GM19468 (cell line): ENCODE results near the gene SLF2.
A peak's percentile ranks its signal among the peaks of the same experiment; 100 is the strongest.

Experiments
- ATAC-seq: cut with Tn5 transposase; IDR thresholded peaks from one replicate; pipeline ENCODE4 v1.9.1; 2021; ENCODE audit warnings: mild to moderate bottlenecking, moderate library complexity, moderate number of reproducible peaks; ENCODE audit not compliant: unreplicated experiment; ENCODE audit errors: extremely low read depth

The SLF2 gene, protein sequence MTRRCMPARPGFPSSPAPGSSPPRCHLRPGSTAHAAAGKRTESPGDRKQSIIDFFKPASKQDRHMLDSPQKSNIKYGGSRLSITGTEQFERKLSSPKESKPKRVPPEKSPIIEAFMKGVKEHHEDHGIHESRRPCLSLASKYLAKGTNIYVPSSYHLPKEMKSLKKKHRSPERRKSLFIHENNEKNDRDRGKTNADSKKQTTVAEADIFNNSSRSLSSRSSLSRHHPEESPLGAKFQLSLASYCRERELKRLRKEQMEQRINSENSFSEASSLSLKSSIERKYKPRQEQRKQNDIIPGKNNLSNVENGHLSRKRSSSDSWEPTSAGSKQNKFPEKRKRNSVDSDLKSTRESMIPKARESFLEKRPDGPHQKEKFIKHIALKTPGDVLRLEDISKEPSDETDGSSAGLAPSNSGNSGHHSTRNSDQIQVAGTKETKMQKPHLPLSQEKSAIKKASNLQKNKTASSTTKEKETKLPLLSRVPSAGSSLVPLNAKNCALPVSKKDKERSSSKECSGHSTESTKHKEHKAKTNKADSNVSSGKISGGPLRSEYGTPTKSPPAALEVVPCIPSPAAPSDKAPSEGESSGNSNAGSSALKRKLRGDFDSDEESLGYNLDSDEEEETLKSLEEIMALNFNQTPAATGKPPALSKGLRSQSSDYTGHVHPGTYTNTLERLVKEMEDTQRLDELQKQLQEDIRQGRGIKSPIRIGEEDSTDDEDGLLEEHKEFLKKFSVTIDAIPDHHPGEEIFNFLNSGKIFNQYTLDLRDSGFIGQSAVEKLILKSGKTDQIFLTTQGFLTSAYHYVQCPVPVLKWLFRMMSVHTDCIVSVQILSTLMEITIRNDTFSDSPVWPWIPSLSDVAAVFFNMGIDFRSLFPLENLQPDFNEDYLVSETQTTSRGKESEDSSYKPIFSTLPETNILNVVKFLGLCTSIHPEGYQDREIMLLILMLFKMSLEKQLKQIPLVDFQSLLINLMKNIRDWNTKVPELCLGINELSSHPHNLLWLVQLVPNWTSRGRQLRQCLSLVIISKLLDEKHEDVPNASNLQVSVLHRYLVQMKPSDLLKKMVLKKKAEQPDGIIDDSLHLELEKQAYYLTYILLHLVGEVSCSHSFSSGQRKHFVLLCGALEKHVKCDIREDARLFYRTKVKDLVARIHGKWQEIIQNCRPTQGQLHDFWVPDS

DNA sequence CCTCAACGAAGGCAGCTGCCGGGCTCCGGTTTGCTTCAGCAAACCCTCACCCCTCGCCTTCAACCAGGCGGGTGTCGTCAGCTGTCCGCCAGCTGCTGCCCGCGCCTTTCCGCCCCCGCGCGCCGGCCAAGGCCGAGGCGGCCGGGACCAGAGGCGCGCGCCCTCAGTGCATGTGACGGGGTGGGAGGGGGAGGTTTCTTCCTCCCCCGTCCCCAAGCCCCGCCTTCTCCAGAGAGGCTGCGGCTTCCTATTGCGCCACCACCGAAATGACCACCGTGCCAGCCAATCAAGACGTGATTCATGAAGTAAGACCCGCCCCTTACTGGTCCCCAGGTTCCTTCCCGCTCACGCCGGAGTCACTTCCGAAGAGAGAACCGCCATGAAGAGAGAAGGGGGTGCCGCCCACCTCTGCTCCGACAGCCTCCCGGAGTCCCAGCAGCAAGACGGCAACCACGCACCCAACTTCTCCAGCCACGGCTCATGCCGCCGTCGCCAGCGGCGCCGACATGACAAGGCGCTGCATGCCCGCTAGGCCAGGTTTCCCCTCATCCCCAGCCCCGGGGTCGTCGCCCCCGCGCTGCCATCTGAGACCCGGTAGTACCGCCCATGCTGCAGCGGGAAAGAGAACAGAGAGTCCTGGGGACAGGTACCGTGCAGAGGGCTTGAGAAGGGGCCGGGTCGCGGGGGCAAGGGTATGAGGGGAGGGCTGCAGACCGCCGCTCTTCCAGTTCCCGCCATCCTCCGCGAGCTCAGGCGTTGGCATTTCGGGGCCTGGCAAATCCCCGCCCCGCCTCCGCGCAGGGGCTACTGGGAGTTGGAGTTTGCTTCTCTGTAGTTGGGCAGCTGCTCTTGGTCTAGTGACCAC, at the start of gene SLF2:
Gene SLF2 (plus strand): TSS at position 359 of the 865 bp plus-strand sequence. CDS start 148 bp downstream, at position 507.
- peak; percentile 90 for ATAC-seq

DNA sequence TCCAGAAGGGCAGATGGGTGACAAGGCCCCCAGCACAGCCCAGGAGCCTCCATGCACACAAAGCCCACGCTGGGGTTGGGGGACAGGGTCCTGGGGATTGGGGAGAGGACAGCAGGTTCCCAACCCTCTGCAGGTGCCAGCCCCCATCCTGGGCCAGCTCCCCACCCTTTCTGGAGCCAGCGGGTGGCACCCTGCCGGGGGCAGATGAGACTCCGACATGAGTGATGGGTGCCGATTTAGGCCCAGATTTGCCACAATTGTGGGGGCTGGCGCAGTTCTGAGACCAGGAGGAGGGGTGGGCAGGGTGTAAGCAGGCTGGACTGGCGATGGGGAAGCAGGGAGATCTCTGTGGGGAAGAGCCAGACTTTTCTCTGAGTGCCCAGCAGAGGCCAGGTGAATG, 49.3 kb upstream of the SLF2 start:
- ATAC-seq: no peak

DNA sequence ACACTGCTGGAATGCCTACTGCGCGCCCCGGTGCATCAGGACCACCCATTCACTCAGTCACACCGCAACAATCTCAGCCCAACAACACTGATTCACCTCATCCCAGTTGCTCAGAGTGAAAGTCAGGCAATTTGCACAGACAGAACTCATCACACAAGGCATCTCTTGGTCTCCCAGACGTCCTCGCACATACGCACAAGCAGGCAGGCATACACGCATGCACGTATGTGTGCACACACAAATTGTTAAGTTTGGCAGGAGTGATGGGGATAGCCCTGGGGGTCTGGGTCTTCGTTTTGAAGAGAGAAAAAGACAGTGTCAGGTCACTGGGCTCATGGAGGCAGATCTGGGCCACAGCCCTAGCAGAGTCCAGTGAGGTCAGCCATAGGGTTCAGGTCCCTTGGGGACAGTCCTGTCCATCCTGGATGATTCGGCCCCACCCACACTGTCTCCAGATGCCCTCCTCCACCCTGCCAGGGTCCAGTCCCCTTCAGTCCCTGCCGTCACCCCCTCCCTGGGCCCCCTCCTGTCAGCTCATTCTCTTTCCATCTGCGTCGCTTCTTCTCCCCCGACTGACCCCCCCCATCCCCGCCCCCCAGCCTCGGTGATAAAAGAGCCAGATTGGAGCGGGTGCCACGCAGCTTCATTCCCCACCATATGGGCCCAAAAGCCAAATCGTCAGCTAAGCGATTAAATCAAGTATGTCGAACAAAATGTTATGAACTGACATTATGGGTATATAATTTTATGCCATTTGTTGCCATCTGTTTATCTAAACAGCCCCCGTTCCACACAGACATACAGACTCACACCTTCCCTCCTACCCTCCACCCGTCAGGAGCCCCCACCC, 48.5 kb upstream of the SLF2 start:
- no peak for ATAC-seq

DNA sequence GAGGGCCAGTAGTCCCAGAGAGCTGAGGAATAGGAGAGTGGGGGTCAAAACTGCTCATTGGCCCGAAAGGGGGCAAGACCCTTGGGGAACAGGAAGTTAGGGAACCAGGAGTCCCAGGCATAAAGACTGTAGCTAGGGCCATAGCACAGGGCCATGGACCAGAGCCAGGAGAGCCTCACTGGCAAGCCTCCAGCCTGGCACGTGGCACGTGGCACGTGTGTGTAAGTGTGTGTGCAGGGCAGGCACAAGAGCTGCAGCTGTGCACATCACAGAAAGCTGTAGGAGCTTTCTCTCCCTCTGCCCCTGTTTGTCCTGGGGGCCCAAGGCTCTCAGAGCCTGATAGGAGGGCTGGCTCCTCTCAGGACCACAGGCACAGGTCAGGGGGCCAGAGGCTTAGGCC, 47.8 kb upstream of the SLF2 start:
- ATAC-seq: no peak

DNA sequence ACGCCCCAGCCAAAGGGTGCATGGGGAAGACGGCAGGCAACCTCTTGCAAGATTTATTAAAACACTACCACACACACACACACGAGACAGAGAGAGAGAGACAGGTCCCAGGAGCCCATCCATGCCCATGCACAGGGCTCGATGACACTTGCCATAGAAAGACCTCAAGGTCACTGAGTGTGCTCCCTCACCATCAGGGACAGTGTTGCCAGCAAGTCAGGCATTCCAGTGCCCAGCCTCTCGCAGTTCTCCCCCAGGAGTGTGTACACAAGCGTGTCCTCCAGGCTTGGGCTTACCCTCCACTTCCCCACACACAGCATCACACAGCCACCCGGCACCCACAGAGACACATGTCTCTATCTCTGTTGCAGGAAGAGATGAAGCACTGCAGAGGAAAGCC, 46.8 kb upstream of the SLF2 start:
- ATAC-seq: no peak

DNA sequence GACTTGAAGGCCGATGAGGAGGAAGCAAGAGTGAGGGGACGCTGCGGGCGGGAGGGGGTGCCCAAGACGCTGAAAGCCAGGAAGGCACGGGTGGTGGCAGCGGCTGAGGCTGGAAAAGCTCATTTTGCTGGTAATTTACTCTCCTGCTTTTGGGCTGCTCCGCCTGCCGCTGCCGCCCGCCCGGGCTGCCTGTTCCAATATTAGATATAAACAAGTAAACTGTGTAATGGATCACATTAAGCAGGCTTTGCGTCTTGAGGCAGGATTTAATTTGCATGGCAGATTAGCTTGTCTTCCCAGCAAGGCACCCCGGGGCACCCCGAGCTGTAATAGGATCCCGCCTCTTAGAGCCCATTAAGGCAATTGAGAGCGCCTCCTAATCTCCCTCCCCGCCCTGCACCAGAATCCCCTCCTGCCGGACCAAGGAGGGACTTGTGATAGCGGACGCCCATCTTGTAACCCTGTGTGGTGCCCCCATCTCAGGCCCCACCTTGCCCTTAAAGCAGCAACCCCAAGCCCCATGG, 46.1 kb upstream of the SLF2 start:
- ATAC-seq: no peak

DNA sequence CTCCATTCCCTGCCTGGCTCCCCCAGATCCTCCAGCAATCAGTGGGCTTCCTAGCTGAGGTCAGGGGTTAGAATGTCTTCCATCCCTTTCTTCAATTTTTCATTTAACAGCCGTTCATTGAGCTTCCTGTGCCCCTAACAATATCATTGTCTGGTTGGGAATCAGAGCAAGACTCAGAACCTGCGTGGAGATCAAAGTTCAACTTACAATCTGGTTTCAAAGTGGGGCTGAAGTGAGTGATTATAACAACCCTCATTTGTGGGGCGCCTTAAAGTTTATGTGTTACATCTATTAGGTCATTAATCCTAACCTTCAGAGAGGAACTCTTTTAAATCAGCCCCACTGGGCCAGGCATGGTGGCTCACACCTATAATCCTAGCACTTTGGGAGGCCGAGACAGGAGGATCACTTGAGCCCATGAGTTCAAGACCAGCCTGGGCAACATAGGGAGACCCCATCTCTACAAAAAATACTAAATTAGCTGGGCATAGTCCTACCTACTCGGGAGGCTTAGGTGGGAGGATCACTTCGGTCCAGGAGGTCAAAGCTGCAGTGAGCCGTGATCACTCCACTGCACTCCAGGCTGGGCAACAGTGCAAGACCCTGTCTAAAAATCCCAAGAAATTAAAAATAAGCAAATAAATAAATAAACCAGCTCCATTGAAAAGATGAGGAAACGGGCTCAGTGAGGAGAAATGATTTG, 45.4 kb upstream of the SLF2 start:
- ATAC-seq: no peak

DNA sequence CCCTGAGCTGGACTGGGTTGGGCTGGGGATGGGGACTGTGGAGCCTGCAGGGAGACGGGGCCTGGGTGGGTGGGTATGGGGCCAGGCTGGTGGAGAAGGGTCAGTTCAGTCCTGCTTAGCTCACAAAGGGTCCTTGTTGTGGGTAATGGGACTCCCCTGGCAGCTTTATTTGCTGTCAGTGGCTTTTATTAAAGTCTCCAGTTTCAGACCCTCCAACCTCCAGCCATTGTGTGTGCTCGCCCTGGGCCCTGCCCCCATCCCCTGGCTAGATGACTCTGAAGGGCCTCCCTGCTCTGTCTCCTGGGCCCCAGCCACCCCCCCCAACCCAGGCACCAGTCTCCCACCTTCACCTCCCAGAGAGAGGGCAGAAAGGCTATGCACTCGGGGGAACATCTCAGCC, 44.4 kb upstream of the SLF2 start:
- ATAC-seq: no peak

DNA sequence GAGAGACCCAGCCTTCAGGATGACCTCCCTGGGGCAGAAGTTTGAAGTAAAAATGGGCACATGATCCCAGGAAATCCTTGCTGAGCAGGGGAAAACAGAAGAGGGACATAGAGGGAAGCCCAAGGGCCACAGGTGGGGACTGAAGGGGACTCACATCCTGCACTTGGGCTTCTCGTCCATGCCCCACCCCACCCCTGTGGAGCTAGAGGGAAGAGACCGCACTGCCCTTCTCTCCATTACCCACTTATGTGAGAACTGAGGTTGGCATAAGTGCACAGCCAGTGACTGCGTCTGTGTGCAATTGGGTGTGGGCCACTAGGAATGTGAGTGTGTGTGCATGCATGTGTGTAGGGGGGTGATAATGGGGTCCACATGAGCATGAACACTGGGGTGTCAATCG, 43.4 kb upstream of the SLF2 start:
- no peak for ATAC-seq

DNA sequence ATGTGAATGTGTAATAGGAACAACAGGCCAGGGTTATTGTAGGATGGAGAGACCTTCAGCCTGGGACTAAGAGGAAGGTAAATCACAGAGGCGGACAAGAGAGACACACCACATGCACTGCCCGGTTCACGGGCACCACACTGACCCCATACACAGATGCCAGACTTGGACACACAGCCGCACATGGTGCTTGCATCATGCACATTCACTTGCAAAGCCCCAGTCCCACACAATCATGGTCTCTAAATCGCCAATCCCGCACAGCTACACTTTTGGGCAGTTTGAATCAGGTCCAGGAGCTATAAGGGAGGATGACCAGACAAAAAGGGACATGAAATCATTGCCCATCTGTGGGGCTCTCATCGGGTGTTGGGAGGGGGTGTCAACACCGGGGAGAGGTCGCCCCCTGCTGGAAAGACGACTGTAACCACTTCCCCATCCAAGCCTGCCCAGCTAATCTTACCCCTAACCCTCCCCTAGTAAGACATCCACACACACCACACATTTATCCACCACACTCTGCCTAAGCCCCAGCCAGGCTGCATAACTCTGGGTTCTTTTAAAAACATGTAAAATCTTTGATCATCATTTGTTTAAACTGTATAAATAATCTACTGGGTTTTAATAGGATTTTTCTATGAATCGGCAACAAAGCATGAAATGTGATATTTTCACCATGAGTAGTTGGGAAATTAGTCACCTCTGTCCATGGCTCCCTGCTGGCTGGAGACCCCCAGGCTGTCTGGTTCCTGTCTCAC, 40.5 kb upstream of the SLF2 start:
- no peak for ATAC-seq

DNA sequence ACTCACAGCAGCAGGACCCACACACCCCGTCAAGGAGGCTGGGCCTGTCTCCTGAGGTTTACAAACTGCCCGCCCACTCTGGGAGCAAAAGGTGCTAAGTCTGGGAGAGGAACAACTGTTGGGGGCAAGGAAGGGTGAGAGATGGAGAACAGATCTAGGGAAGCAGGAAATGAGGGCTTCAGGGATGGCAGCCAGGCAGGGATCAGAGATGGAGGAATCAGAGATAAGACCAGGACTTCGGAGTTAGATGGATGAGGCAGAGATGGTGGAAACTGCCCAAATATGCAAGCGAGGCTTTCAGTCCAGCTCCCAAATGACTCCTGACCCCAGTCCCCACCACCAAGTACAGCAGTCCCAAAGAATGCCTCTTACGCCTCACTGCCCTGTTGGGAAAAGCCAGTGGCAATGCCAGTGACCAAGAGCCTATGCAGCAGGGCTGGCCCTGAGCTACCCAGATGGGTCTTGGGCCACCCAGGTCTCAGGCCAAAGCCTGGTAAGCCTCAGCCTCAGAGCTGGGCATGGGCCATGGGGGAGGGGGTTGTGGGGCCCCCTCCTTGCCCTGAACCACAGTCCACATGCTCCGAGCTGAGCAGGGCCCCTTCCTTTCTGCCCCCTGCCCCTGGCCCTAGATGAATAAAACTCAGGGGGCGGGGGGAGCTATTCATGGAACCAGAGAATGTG, 39.5 kb upstream of the SLF2 start:
- ATAC-seq: no peak

DNA sequence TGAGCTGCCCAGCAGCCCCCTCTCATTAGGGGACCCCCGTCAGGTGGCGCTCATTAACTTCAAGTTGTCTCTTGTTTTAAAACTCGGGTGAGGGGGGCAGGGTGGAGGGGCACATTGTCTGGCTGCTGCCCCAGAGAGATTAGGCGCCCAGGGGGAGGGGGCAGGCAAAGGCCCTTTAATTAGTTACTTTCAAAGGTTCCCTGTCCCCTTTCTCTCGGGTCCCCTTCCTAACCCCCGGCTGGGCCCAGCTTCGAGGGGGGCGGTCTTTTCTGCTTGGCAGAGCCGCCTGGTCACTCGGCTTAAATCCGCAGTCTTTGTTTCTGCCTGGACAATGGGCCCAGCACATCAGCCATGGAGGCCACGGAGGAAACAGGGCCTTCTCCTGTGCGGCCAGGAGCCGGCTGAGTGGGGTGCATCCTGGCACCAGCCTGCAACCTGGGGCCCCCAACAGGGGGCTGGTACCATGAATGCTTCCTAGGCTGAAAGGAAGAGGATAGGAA, 38.9 kb upstream of the SLF2 start:
- ATAC-seq: no peak

DNA sequence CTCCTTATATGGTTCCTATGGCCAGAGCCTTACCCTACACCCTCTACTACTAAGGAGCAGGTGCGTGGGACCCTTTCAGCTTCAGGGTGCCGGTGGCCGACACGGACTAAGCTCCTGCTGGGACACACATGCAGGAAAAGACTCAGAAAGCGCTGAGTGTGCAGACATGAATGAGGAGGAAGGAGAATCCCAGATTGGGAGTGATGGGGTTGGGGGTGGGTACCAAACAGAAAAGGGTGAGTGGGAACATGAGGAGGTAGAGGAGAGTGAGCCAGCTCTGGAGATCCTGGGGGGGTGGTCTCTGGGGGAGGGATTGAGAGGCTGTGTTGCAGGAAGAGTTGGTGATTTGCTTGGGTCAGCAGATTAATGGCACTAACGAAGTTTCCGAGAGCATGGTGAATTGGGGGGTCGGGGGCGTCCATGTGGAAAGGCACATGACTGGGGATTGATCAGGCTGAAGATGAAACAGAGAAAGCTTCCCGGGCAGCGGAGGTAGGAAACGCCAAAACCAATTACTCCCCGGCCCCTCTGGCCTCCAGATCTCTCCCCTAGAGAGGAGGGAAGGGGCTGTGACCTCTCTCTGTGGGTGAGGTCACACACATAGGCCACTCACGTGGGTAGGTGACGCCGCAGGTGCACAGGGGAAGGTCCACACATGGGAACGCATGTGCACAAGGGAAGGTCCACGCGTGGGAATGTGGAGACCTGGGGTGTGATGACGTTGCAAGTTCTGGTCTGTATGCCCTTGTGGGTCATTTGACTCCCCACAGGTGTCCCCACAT, 37.9 kb upstream of the SLF2 start:
- ATAC-seq: no peak

DNA sequence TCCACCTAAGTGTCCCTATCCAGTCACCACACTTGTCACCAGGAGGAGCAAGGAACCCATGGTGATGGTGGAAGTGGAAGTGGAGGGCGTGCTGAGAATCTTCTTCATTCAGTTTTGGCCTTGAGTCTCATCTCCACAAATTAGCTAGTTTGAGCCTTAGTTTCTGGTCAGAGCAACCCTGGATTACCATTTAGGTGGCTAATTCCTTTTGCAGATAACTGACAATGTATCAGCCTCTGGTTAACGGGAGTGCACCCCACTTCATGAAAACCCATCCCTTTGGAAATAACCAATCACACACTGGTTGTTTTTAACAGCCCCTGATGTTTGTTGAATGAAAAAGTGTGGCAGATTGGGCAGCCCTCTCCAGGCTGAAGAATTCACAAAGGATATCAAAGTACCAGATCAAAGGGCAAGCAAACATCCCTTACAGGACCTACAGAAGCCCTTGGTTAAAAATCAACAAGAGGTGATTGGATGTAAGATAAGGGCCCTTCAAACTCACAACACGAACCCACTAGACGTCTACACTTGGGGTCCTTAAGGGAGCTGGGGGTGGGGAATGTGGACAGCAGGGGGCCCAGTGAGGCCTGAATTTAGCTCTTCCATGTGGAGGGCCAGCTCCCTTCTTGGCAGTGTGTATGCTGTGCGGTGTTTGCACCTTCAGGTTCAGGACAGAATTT, 37.1 kb upstream of the SLF2 start:
- no peak for ATAC-seq
